BLaER1 treated with 17β-estradiol and CSF1 and Interleukin-3, amounts not matched to agents 10 nM and 100 nM (cell line): ENCODE data around the gene PTPRN2.
"Not testable (repeated sequence)": the region's sequence is repeated elsewhere in the genome, so short reads cannot be mapped to it uniquely, and the experiment has no call there.

Experiments used
- H3K27ac ChIP-seq, 11 experiments: shearing (Covaris generic); formaldehyde crosslinking; 2 replicates each; pipeline ENCODE4 v1.8.1; 2022
- H3K27me3 ChIP-seq, 11 experiments: shearing (Covaris generic); formaldehyde crosslinking; 2 replicates each; pipeline ENCODE4 v1.8.1; 2022
- H3K36me3 ChIP-seq, 11 experiments: shearing (Covaris generic); formaldehyde crosslinking; 2 replicates each; pipeline ENCODE4 v1.8.1; 2022
- H3K4me1 ChIP-seq, 10 experiments: shearing (Covaris generic); formaldehyde crosslinking; 2 replicates each; pipeline ENCODE4 v1.8.1; 2022
- H3K4me2 ChIP-seq, 11 experiments: shearing (Covaris generic); formaldehyde crosslinking; 2 replicates each; pipeline ENCODE4 v1.8.1; 2022
- H3K4me3 ChIP-seq, 10 experiments: shearing (Covaris generic); formaldehyde crosslinking; 2 replicates each; pipeline ENCODE4 v1.8.1; 2022
- H3K9ac ChIP-seq, 11 experiments: shearing (Covaris generic); formaldehyde crosslinking; 2 replicates each; pipeline ENCODE4 v1.8.1; 2022
- H3K9me3 ChIP-seq, 11 experiments: shearing (Covaris generic); formaldehyde crosslinking; replicated peaks in 1 of 11; 2 replicates each; pipeline ENCODE4 v1.8.1; 2022
- H4K20me1 ChIP-seq, 11 experiments: shearing (Covaris generic); formaldehyde crosslinking; 2 replicates each; pipeline ENCODE4 v1.8.1; 2022
- Cebpa-rat ChIP-seq, 11 experiments: shearing (Covaris generic); IDR thresholded peaks; 2 replicates each; pipeline ENCODE4 v1.8.1; 2022

The PTPRN2 gene

DNA sequence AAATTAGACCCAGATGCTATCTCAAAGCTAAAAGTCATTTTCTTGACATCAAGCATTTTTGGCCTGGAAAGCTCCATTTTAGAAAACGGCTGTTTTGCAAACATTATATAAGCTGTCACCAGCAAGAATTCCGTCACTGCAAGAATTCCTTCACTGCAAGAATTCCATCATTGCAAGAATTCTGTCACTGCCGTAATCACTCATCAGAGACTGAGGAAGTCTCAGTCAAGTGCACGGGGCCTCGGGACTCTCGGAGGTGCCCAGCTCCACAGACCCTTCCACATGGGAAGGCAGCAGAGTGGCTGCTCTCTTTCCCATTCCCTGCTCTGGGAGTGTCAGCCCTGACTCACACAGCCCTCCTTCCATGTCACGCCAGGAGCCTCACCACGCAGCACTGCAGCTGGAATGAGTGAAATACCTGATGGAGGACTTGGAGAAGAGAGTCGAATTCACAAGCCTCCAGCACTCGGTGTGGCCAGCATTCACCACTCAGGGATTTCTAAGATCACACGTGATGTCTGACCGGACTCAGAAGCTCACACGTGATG lies 168.3 kb downstream of the PTPRN2 start:
- Histone ChIP-seq H3K9me3 (peaks cover 20 to 37% (median 27%) of the 10 kb centered on the region in 11 experiments; a peak in 21 of 22 replicates), H3K4me3 (no peak overlapping the region), H3K27ac (no peak overlapping the region), H3K4me2 (no peak overlapping the region), H3K36me3 (no peaks in the 10 kb centered on the region; a peak in 1 of 22 replicates), H3K27me3 (no peaks in the 10 kb centered on the region), H3K4me1 (peaks cover 16 to 27% (median 23%) of the 10 kb centered on the region in 10 experiments), H4K20me1 (no peaks in the 10 kb centered on the region), H3K9ac (no peak overlapping the region)
- no peak for TF ChIP-seq Cebpa-rat (IDR thresholded peaks at IDR 0.05)

DNA sequence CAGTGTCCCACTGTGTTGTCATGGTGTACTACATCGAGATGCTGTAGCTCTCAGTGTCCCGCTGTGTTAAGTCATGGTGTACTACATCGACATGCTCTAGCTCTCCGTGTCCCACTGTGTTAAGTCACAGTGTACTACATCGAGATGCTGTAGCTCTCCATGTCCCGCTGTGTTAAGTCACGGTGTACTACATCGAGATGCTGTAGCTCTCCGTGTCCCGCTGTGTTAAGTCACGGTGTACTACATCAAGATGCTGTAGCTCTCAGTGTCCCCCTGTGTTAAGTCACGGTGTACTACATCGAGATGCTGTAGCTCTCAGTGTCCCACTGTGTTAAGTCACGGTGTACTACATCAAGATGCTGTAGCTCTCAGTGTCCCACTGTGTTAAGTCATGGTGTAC lies 169.2 kb downstream of the PTPRN2 start:
- not testable (repeated sequence) for H3K9ac ChIP-seq, H3K27ac ChIP-seq, H3K4me2 ChIP-seq, H3K36me3 ChIP-seq, H4K20me1 ChIP-seq, H3K27me3 ChIP-seq, H3K4me3 ChIP-seq
- H3K9me3 ChIP-seq = peaks cover 20 to 37% (median 27%) of the 10 kb centered on the region in 11 experiments; a peak in 21 of 22 replicates
- peaks cover 8 to 18% (median 14%) of the 10 kb centered on the region in 10 experiments for H3K4me1 ChIP-seq

DNA sequence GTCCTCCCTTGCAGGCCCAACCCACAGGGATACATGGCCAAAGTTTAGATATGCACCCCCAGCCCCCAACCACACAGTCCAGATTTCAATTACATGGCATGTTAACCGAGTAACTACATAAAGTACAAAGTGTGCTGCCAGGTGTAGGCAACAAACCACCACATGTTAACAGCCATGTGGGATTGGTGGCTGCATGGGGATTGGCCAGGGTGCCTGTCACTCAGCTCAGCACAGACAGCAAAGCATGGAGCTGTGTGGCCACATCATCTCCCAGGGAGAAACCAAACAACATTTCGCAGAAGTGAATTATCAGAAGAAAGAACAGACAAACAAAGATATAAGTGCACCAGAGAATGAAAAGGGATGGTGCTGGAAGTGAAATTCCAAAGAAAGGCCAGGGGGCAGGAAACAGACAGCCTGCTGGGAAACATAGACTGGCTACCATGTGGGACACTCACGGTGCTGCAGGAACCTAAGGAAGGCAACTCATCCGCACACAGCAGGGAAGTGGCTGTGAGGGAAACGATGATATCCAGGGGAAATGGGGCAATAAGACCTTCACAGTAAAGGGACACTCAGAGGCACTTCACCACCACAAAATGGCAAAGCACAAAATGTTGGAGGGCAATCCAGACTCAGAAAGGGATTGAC lies 171.2 kb downstream of the PTPRN2 start:
- no peak overlapping the region for H3K9ac ChIP-seq
- no peak for TF ChIP-seq Cebpa-rat (IDR thresholded peaks at IDR 0.05)
- H4K20me1 ChIP-seq = no peaks in the 10 kb centered on the region
- H3K9me3 ChIP-seq = peaks cover 20 to 37% (median 27%) of the 10 kb centered on the region in 11 experiments; a peak in 21 of 22 replicates
- H3K4me1 ChIP-seq = no peaks in the 10 kb centered on the region; a peak in 1 of 20 replicates
- H3K4me2 ChIP-seq = no peak overlapping the region
- H3K27me3 ChIP-seq = no peaks in the 10 kb centered on the region
- no peak overlapping the region for H3K4me3 ChIP-seq
- H3K27ac ChIP-seq = no peak overlapping the region
- H3K36me3 ChIP-seq = no peaks in the 10 kb centered on the region; a peak in 1 of 22 replicates

DNA sequence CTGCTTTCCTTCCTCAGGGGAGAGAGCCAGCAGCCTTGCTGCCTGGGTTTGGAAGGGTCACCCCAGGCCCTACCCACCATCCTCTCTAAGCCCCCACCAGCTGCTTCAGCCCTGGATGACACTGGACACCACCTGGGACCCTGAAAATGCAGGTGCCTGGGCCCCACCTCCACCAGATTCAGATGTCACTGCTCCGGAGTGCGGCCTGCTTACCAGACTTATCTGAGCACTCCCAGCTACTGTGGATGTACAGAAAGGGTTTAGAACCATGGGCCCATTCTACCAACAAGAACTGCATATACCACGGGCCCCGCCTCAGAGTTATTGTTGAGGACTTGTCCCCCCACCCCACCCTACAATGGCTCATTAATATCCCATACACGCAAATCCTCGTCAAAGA lies 172.3 kb downstream of the PTPRN2 start:
- peaks cover 20 to 37% (median 27%) of the 10 kb centered on the region in 11 experiments; a peak in 21 of 22 replicates for H3K9me3 ChIP-seq
- TF ChIP-seq Cebpa-rat (IDR thresholded peaks at IDR 0.05) = no peak

DNA sequence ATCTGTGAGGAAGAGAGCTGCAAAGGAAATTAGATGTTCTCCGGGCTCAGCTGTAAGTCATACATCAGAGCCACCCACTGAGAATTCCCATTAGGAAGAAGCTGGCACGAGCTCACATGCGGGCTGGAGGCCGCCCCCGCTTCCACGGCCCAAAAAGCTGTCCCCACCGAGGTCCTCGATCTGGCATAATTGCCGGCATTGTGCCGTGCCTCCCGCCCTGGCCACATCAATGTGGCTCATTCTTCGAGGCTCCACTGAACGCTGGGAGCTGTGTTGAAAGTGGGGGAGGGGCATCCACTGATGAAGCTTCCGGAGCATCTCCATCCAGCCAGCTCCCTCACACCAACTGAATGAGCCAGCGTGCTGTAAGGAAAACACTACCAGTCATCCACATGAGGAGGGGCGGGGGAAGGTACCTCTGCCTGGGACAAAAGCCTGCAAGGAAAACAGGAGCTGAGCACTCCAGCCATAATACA lies 173.1 kb downstream of the PTPRN2 start:
- Histone ChIP-seq H3K4me3 (no peak overlapping the region), H3K4me1 (no peaks in the 10 kb centered on the region), H3K27me3 (no peaks in the 10 kb centered on the region), H4K20me1 (no peaks in the 10 kb centered on the region), H3K4me2 (no peak overlapping the region), H3K9ac (no peak overlapping the region), H3K36me3 (no peaks in the 10 kb centered on the region; a peak in 1 of 22 replicates), H3K9me3 (peaks cover 20 to 31% (median 26%) of the 10 kb centered on the region in 11 experiments; a peak in 21 of 22 replicates), H3K27ac (no peak overlapping the region)
- no peak for TF ChIP-seq Cebpa-rat (IDR thresholded peaks at IDR 0.05)

More for the DNA sequence above, 172.3 kb downstream of the PTPRN2 start:
- Histone ChIP-seq H3K4me3 (no peak overlapping the region), H3K4me1 (no peaks in the 10 kb centered on the region), H3K9ac (no peak overlapping the region), H3K27ac (no peak overlapping the region), H3K36me3 (no peaks in the 10 kb centered on the region; a peak in 1 of 22 replicates), H3K4me2 (no peak overlapping the region), H4K20me1 (no peaks in the 10 kb centered on the region), H3K27me3 (no peaks in the 10 kb centered on the region)

DNA sequence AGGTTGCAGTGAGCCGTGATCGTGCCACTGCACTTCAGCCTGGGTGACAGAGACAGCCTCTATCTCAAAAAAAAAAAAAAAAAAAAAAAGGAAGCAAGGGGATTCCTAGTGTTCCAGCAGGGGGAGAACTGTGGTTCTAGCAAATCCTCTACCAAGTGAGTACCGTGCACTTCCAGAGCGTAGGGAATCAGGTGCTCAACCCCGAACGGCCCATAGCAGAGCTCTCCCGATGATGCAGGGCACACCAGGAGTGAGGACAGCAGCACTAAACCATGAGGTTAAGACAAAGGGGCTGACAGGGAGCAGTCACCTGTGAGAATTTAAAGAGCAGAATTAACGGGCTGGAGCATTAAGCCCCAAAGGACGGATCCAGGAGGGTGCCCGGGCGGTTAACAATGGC lies 173.6 kb downstream of the PTPRN2 start:
- no peaks in the 10 kb centered on the region for H4K20me1 ChIP-seq
- TF ChIP-seq Cebpa-rat (IDR thresholded peaks at IDR 0.05) = no peak
- H3K27me3 ChIP-seq = no peaks in the 10 kb centered on the region
- peaks cover 18 to 26% (median 22%) of the 10 kb centered on the region in 11 experiments; a peak in 21 of 22 replicates for H3K9me3 ChIP-seq
- H3K27ac ChIP-seq = no peak overlapping the region
- no peak overlapping the region for H3K4me2 ChIP-seq
- no peak overlapping the region for H3K4me3 ChIP-seq
- no peak overlapping the region for H3K9ac ChIP-seq
- no peaks in the 10 kb centered on the region for H3K36me3 ChIP-seq
- no peaks in the 10 kb centered on the region for H3K4me1 ChIP-seq

DNA sequence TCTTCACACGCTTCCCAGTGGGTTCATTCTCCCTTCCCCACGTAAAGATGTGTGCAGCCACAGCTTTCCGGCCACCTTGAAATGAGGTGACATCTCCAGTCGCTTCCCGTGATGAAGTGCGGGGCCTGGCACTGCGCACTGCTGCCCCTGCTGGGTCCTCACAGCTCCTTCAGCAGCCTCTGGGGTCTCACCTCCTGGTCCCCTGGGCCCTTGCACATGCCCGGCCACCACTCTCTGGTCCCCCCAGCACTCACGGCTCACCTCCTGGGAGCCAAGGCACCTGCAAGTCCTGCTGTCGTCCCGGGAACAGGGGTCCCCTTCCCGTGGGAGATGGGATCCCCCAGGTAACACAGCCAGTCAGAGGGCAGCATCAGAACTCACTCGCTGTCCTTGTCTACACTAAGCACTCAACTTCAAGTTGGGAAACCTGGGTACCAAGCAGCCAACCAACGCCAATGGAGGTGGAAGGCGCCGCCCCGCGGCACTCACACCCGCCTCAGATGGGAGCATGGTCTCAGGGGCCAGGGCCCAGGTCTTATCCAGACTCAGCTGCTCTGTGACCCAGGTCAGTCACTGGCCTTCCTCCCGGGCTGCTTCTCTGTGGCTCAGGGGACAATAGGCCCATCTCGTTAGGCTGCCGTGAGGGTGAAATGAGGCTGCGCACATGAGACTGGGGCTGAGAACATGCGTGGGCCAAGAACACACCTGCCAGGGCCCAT lies 176.2 kb downstream of the PTPRN2 start:
- Histone ChIP-seq H3K27me3 (no peaks in the 10 kb centered on the region), H3K36me3 (no peaks in the 10 kb centered on the region), H4K20me1 (no peaks in the 10 kb centered on the region), H3K4me2 (no peak overlapping the region), H3K4me3 (no peak overlapping the region), H3K9me3 (no peaks in the 10 kb centered on the region), H3K9ac (0 out of 22 replicates have a peak overlapping the region, but pooled peaks of 1 of the 11 experiments have one; percentile 19), H3K4me1 (peaks cover 0 to 7% (median 4%) of the 10 kb centered on the region in 10 experiments; a peak in 5 of 20 replicates), H3K27ac (no peak overlapping the region; a peak in 1 of 22 replicates)
- TF ChIP-seq Cebpa-rat (IDR thresholded peaks at IDR 0.05) = no peak

DNA sequence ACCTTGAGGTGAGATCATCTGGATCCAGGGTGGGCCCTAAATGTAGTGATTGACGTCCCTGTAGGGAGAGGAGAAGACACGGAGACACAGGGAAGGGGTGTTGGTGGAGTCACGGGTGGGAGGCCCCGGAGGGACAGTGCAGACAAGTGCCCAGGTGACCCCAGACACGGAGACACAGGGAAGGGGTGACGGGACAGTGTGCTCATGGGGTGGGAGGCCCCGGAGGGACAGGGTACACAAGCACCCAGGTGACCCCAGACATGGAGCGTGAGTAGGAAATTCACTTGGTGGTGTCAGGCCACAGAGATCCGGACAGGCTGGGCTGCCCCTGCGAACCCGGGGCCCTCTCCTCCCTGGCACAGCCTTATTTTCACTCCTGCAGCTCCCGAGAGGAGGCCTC lies 176.9 kb downstream of the PTPRN2 start:
- Histone ChIP-seq H3K9me3 (no peaks in the 10 kb centered on the region), H3K36me3 (no peaks in the 10 kb centered on the region)
- no peak for TF ChIP-seq Cebpa-rat (IDR thresholded peaks at IDR 0.05)

DNA sequence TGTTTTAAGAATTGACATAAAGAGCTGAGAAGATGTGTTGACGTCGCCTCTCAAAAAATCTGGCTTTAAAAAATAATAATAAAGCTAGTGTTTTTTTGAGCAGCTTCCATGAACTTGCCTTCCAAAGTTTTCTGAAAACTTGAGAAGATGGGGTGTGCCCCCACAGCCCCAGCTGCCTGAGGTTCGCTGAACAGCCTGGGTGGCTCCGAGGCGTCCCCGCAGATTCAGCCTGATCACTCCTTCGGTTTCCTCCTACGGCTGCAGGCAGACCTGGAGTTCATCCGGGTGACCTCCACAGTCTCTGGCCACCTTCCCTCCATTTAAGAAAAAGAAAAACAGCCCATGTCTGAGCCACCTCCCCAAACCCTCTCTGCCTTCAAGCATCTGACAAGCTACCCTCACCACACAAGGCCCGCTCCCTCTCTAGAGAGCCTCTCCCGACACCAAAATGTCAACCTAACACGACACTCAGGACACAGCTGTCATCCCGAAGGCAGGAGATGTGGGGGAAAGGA lies 177.8 kb downstream of the PTPRN2 start:
- H3K9ac ChIP-seq = no peak overlapping the region
- H3K4me3 ChIP-seq = no peak overlapping the region
- no peaks in the 10 kb centered on the region for H3K27me3 ChIP-seq
- H3K27ac ChIP-seq = no peak overlapping the region
- no peaks in the 10 kb centered on the region for H3K9me3 ChIP-seq
- TF ChIP-seq Cebpa-rat (IDR thresholded peaks at IDR 0.05) = no peak
- H3K36me3 ChIP-seq = no peaks in the 10 kb centered on the region
- no peaks in the 10 kb centered on the region; a peak in 1 of 22 replicates for H4K20me1 ChIP-seq
- H3K4me1 ChIP-seq = peaks cover 0 to 7% (median 4%) of the 10 kb centered on the region in 10 experiments; a peak in 5 of 20 replicates
- no peak overlapping the region for H3K4me2 ChIP-seq

More for the DNA sequence above, 176.9 kb downstream of the PTPRN2 start:
- Histone ChIP-seq H3K4me3 (no peak overlapping the region), H3K9ac (no peak overlapping the region; a peak in 1 of 22 replicates), H3K27me3 (no peaks in the 10 kb centered on the region), H3K4me2 (no peak overlapping the region), H3K4me1 (peaks cover 0 to 7% (median 4%) of the 10 kb centered on the region in 10 experiments; a peak in 5 of 20 replicates), H4K20me1 (no peaks in the 10 kb centered on the region), H3K27ac (no peak overlapping the region)
